SK-N-SH (cell line): ENCODE measurements around the gene PPFIBP2. TPM values are rescaled to one million over a fixed set of nuclear protein-coding genes. Genes with fewer than 3 reads are reported as not detected.

Experiments
- CTCF ChIA-PET: fragments of 300-600, 350-600 bp; formaldehyde crosslinking; extraction: SDS; loops from one replicate; lab custom pipeline; 2021; lab: Yijun Ruan, JAX
- POLR2A ChIA-PET: fragments of 350-600 bp; sonication (Branson Sonifier 250); formaldehyde crosslinking; extraction: SDS; loops from one replicate; lab custom pipeline; 2020; ENCODE audit warnings: antibody characterized with exemption, inconsistent platforms; lab: Yijun Ruan, JAX
- DNase-seq: peaks from one replicate; pipeline ENCODE4 v3.0.0; 2012
- H2AFZ ChIP-seq: fragments of 200-600 bp; sonication (generic); 2 replicates; pipeline ENCODE4 v1.8.1; 2016; ENCODE audit warnings: antibody characterized with exemption, mild to moderate bottlenecking, low read depth
- H3F3A ChIP-seq: fragments of 200-600 bp; sonication (generic); replicated peaks from 2 replicates; pipeline ENCODE3; 2016; ENCODE audit warnings: antibody characterized with exemption, mild to moderate bottlenecking; ENCODE audit not compliant: insufficient read depth
- H3K27ac ChIP-seq, 2 experiments: fragments of 200-500 bp in 1 of 2; fragments of 200-600 bp in 1 of 2; sonication (Bioruptor generic) in 1 of 2; sonication (generic), shearing (Covaris generic) in 1 of 2; 2 replicates each; pipeline versions ENCODE4 v1.5.1 to v1.6.1; 2014 to 2016; ENCODE audit warnings: low read depth in 2 of 2, inconsistent platforms in 1 of 2, low read length in 1 of 2, mild to moderate bottlenecking in 1 of 2, mixed read lengths in 1 of 2
- H3K27me3 ChIP-seq: fragments of 200-600 bp; sonication (generic), shearing (Covaris generic); 2 replicates; pipeline ENCODE4 v1.6.1; 2016; ENCODE audit warnings: mixed run types; ENCODE audit not compliant: insufficient read depth
- H3K36me3 ChIP-seq, 2 experiments: fragments of 200-500 bp in 1 of 2; fragments of 200-600 bp in 1 of 2; sonication (Bioruptor generic) in 1 of 2; sonication (generic) in 1 of 2; replicated peaks in 1 of 2; 2 replicates each; pipeline versions ENCODE3 to v1.5.1; 2014 to 2016; ENCODE audit warnings: low read length in 1 of 2, mild to moderate bottlenecking in 1 of 2; ENCODE audit not compliant: insufficient read depth in 2 of 2, control insufficient read depth in 1 of 2
- H3K4me1 ChIP-seq, 2 experiments: fragments of 200-500 bp in 1 of 2; fragments of 200-600 bp in 1 of 2; sonication (Bioruptor generic) in 1 of 2; sonication (generic), shearing (Covaris generic) in 1 of 2; 2 replicates each; pipeline versions ENCODE4 v1.5.1 to v1.6.1; 2014 to 2016; ENCODE audit warnings: low read depth in 1 of 2, low read length in 1 of 2, mixed run types in 1 of 2; ENCODE audit not compliant: insufficient read depth in 2 of 2, control insufficient read depth in 1 of 2
- H3K4me2 ChIP-seq: fragments of 200-600 bp; sonication (generic), shearing (Covaris generic); 2 replicates; pipeline ENCODE4 v1.6.1; 2017; ENCODE audit warnings: mixed run types
- H3K4me3 ChIP-seq, 2 experiments: fragments of 200-500 bp in 1 of 2; fragments of 200-600 bp in 1 of 2; sonication (Bioruptor generic) in 1 of 2; sonication (generic), shearing (Covaris generic) in 1 of 2; 2 replicates each; pipeline versions ENCODE4 v1.5.1 to v1.8.1; 2014 to 2016; ENCODE audit warnings: low read depth in 2 of 2, inconsistent platforms in 1 of 2, low read length in 1 of 2, mild to moderate bottlenecking in 1 of 2, mixed read lengths in 1 of 2, moderate library complexity in 1 of 2
- H3K79me2 ChIP-seq: fragments of 200-600 bp; sonication (generic); 2 replicates; pipeline ENCODE4 v1.8.1; 2017; ENCODE audit warnings: mild to moderate bottlenecking; ENCODE audit not compliant: insufficient read depth
- H3K9ac ChIP-seq: fragments of 200-600 bp; sonication (generic); 2 replicates; pipeline ENCODE4 v1.6.1; 2017; ENCODE audit warnings: mixed run types
- H3K9me2 ChIP-seq: fragments of 200-600 bp; sonication (generic); 2 replicates; pipeline ENCODE4 v1.6.1; 2017; ENCODE audit warnings: mixed run types
- H3K9me3 ChIP-seq: fragments of 200-600 bp; sonication (generic); 2 replicates; pipeline ENCODE4 v1.6.1; 2017; ENCODE audit warnings: mixed run types, mild to moderate bottlenecking, moderate library complexity
- H4K20me1 ChIP-seq: fragments of 200-600 bp; sonication (generic); 2 replicates; pipeline ENCODE4 v1.6.1; 2017; ENCODE audit warnings: mild to moderate bottlenecking, mixed run types; ENCODE audit not compliant: insufficient read depth
- CHD2 ChIP-seq: fragments of 150-350 bp; IDR thresholded peaks from 2 replicates; pipeline ENCODE4 v1.6.1; 2018; ENCODE audit warnings: low read length; ENCODE audit not compliant: partially characterized antibody
- CTCF ChIP-seq: fragments of 200-600 bp; sonication (generic); IDR thresholded peaks from 2 replicates; pipeline ENCODE4 v1.6.1; 2017; ENCODE audit warnings: antibody characterized with exemption, mild to moderate bottlenecking, moderate library complexity
- FOXJ3 ChIP-seq: sonication (generic); formaldehyde crosslinking; IDR thresholded peaks from 2 replicates; pipeline ENCODE4 v1.5.1; 2020; ENCODE audit warnings: mild to moderate bottlenecking, missing genetic modification reagents
- GABPA ChIP-seq: IDR thresholded peaks from 2 replicates; pipeline ENCODE4 v1.4.0; 2012; ENCODE audit warnings: low read depth, mild to moderate bottlenecking
- GATA2 ChIP-seq: sonication (generic); formaldehyde crosslinking; IDR thresholded peaks from 2 replicates; pipeline ENCODE4 v1.5.0; 2020; ENCODE audit warnings: mild to moderate bottlenecking, missing genetic modification reagents
- IRF3 ChIP-seq: fragments of 150-350 bp; IDR thresholded peaks from 2 replicates; pipeline ENCODE4 v1.6.1; 2016; ENCODE audit warnings: mild to moderate bottlenecking, low read depth, low read length
- JUND ChIP-seq: IDR thresholded peaks from 2 replicates; pipeline ENCODE4 v1.4.0; 2012
- MXI1 ChIP-seq: IDR thresholded peaks from 2 replicates; pipeline ENCODE4 v1.6.1; 2012; ENCODE audit warnings: mild to moderate bottlenecking, low read depth, low read length, improper control_type of control experiment
- NFIC ChIP-seq: IDR thresholded peaks from 2 replicates; pipeline ENCODE4 v1.4.0; 2012; ENCODE audit warnings: borderline replicate concordance
- NRF1 ChIP-seq: IDR thresholded peaks from 2 replicates; pipeline ENCODE4 v1.6.1; 2012; ENCODE audit warnings: low read depth, mild to moderate bottlenecking, low read length
- PBX3 ChIP-seq: IDR thresholded peaks from 2 replicates; pipeline ENCODE4; 2012
- POLR2AphosphoS5 ChIP-seq: IDR thresholded peaks from 2 replicates; pipeline ENCODE4 v1.6.1; 2012; ENCODE audit warnings: low read depth, low read length
- RCOR1 ChIP-seq: fragments of 150-350 bp; IDR thresholded peaks from 2 replicates; pipeline ENCODE4 v1.6.1; 2017; ENCODE audit warnings: antibody characterized with exemption, low read length
- SIN3A ChIP-seq: IDR thresholded peaks from 2 replicates; pipeline ENCODE4 v1.6.1; 2012; ENCODE audit warnings: low read depth, mild to moderate bottlenecking, low read length, moderate library complexity, borderline replicate concordance
- TCF12 ChIP-seq: IDR thresholded peaks from 2 replicates; pipeline ENCODE4 v1.4.0; 2012
- YY1 ChIP-seq: IDR thresholded peaks from 2 replicates; pipeline ENCODE4 v1.4.0; 2012; ENCODE audit warnings: low read depth, mild to moderate bottlenecking
- WGBS: methylation state at CpG from one replicate; pipeline ENCODE4 v1.1.6; 2017; ENCODE audit warnings: low lambda C conversion rate; 5-methylcytosine and 5-hydroxymethylcytosine counted together
- polyA plus RNA-seq, 3 experiments: library from polyadenylated mRNA; depleted of rRNA; stranded (reverse); fragments of >200 nt; gene quantifications; 2 replicates each; pipeline ENCODE4 v1.2.3, GENCODE V29; 2012
- TF ChIP-seq, protein P1 (sequence below): IDR thresholded peaks from 2 replicates; pipeline ENCODE4 v1.4.0; 2012; ENCODE audit warnings: low read depth, borderline replicate concordance

The PPFIBP2 gene
- polyA plus RNA-seq, 1 of the 3 experiments (the other 2 are of a cell fraction), result 0.67 TPM

DNA sequence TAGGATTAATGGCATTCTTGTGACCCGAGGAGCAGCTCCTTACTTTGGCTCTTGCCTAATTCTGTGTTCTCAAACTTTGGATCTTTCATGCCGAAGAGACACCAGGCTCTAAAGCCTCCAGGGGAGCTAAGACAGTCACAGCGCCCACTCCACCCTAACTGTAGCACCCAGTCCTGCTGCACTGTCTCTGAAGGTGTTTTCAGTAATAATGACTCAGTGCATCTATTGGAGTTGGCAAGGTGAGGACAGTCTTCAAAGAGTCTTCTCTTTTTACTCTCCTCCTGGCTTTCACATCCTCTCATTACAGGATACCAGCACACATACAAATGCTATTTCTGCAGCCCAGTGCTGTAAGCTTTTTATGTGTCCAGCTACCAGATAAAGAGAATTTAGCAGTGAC, 69.4 kb downstream of the PPFIBP2 start:
- no peaks in the 10 kb centered on the region for H3K27me3 ChIP-seq
- no peak overlapping the region for H3K27ac ChIP-seq
- peaks cover 4 to 21% of the 10 kb centered on the region in 2 experiments; a peak in 1 of 4 replicates for H3K4me1 ChIP-seq
- H3K9me3 ChIP-seq, result no peaks in the 10 kb centered on the region
- no peak overlapping the region for H3K4me2 ChIP-seq
- WGBS, result 60% methylated on average over 3 of the region's 3 CpGs
- no peaks in the 10 kb centered on the region for H3K36me3 ChIP-seq
- H3K79me2 ChIP-seq, result no peaks in the 10 kb centered on the region
- H3K9ac ChIP-seq, result no peak overlapping the region
- TF ChIP-seq PBX3 (no peak), GABPA (no peak), CTCF (no peak), TCF12 (no peak), CHD2 (no peak), JUND (no peak), MXI1 (no peak), IRF3 (no peak)
- TF ChIP-seq, protein P1, sequence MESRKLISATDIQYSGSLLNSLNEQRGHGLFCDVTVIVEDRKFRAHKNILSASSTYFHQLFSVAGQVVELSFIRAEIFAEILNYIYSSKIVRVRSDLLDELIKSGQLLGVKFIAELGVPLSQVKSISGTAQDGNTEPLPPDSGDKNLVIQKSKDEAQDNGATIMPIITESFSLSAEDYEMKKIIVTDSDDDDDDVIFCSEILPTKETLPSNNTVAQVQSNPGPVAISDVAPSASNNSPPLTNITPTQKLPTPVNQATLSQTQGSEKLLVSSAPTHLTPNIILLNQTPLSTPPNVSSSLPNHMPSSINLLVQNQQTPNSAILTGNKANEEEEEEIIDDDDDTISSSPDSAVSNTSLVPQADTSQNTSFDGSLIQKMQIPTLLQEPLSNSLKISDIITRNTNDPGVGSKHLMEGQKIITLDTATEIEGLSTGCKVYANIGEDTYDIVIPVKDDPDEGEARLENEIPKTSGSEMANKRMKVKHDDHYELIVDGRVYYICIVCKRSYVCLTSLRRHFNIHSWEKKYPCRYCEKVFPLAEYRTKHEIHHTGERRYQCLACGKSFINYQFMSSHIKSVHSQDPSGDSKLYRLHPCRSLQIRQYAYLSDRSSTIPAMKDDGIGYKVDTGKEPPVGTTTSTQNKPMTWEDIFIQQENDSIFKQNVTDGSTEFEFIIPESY, result no peak
- TF ChIP-seq, all 33 proteins: peak for 0
- no peaks in the 10 kb centered on the region for H3F3A ChIP-seq
- no peaks in the 10 kb centered on the region for H4K20me1 ChIP-seq
- H2AFZ ChIP-seq, result no peak overlapping the region
- H3K9me2 ChIP-seq, result no peaks in the 10 kb centered on the region
- no peak overlapping the region for H3K4me3 ChIP-seq
- ChIA-PET CTCF (interaction anchor here (8.6 to 16.8 kb wide), 2 partner anchors 12 to 67 kb away, joined by 67 to 359 read pairs; no protein-coding TSS in a partner anchor), POLR2A (no interaction called here)
- no peak for DNase-seq

DNA sequence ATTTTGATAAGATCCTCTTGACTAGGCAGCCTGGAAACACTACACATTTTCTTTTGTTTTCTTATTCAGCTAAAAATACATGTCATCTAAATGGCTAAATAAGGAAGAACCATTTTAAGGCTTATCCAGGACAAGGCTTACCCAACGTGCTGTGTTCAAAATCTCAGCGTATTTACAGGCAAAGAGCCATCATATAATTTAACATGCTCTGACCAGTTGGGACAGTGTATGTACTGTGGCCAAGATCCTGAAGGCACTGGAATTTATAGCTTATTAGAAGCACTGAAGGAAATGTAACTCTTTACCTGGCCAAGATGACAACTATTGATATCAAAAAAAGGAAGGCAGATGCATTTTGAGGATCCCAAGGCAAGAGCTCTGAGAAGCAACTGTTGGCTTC, 71.1 kb downstream of the PPFIBP2 start:
- H3K79me2 ChIP-seq, result no peaks in the 10 kb centered on the region
- H3K36me3 ChIP-seq, result no peaks in the 10 kb centered on the region
- peaks cover 0 to 7% of the 10 kb centered on the region in 2 experiments; a peak in 1 of 4 replicates for H3K4me1 ChIP-seq
- H3K4me3 ChIP-seq, result no peak overlapping the region
- CTCF ChIA-PET, result interaction anchor here (1.3 to 16.8 kb wide), 5 partner anchors 9 to 81 kb away, joined by 3 to 359 read pairs (median 12); no protein-coding TSS in a partner anchor
- H3K9me3 ChIP-seq, result no peaks in the 10 kb centered on the region
- no peaks in the 10 kb centered on the region for H3K9me2 ChIP-seq
- H3K9ac ChIP-seq, result no peak overlapping the region
- no peak for DNase-seq
- no peak overlapping the region for H2AFZ ChIP-seq
- H3K27ac ChIP-seq, result no peak overlapping the region
- no peaks in the 10 kb centered on the region for H3K27me3 ChIP-seq
- WGBS, result 61% methylated on average over 2 of the region's 2 CpGs
- POLR2A ChIA-PET, result no interaction called here
- H3F3A ChIP-seq, result no peaks in the 10 kb centered on the region
- no peak overlapping the region for H3K4me2 ChIP-seq
- no peaks in the 10 kb centered on the region for H4K20me1 ChIP-seq
- no peak for TF ChIP-seq GATA2 (CRISPR knock-in tag)
- TF ChIP-seq GABPA, result no peak
- no peak for TF ChIP-seq RCOR1
- TF ChIP-seq POLR2AphosphoS5, result no peak
- TF ChIP-seq SIN3A, result no peak
- TF ChIP-seq NRF1, result no peak
- no peak for TF ChIP-seq NFIC
- TF ChIP-seq CTCF, result no peak
- no peak for TF ChIP-seq FOXJ3
- TF ChIP-seq, protein P1, result no peak
- no peak for TF ChIP-seq YY1
